ENCODE results near the gene OR10K1.

OR10K1 gene

DNA sequence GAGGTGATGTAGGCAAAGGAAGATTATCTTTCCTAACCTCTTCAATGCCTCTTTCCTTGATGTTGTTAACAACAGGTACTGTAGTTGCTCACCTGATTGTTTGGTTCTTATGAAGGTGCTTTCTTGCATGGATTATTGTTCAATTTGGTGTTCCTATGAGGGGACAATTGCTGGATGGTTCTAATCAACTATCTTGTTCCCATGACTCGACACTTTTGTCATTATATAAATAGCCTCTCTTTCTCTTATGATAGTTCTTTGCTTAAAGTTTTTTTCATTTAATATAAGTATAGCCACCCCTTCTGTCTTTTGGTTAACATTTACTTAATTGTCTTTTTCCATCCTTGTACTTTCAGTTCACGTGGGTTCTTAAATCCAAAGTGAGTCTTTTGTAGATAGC lies 45.9 kb downstream of the OR10K1 start:
- Histone ChIP-seq H3K27ac (no peak overlapping the region), H3K9ac (no peak overlapping the region), H3K9me3 (ENCODE audit: control insufficient read depth, low read length) (no peaks in the 10 kb centered on the region), H2AFZ (no peak overlapping the region), H3K36me3 (ENCODE audit: control insufficient read depth, insufficient read depth, low read length) (no peaks in the 10 kb centered on the region), H3K4me3 (ENCODE audit: low read depth, low read length) (no peak overlapping the region), H3K4me1 (no peaks in the 10 kb centered on the region), H3K4me2 (ENCODE audit: low read length) (no peak overlapping the region), H3K27me3 (ENCODE audit: control insufficient read depth, insufficient read depth, low read length) (no peaks in the 10 kb centered on the region), H3K79me2 (no peaks in the 10 kb centered on the region)
- TF ChIP-seq, protein P1, sequence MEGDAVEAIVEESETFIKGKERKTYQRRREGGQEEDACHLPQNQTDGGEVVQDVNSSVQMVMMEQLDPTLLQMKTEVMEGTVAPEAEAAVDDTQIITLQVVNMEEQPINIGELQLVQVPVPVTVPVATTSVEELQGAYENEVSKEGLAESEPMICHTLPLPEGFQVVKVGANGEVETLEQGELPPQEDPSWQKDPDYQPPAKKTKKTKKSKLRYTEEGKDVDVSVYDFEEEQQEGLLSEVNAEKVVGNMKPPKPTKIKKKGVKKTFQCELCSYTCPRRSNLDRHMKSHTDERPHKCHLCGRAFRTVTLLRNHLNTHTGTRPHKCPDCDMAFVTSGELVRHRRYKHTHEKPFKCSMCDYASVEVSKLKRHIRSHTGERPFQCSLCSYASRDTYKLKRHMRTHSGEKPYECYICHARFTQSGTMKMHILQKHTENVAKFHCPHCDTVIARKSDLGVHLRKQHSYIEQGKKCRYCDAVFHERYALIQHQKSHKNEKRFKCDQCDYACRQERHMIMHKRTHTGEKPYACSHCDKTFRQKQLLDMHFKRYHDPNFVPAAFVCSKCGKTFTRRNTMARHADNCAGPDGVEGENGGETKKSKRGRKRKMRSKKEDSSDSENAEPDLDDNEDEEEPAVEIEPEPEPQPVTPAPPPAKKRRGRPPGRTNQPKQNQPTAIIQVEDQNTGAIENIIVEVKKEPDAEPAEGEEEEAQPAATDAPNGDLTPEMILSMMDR (IDR thresholded peaks at IDR 0.05): no peak

DNA sequence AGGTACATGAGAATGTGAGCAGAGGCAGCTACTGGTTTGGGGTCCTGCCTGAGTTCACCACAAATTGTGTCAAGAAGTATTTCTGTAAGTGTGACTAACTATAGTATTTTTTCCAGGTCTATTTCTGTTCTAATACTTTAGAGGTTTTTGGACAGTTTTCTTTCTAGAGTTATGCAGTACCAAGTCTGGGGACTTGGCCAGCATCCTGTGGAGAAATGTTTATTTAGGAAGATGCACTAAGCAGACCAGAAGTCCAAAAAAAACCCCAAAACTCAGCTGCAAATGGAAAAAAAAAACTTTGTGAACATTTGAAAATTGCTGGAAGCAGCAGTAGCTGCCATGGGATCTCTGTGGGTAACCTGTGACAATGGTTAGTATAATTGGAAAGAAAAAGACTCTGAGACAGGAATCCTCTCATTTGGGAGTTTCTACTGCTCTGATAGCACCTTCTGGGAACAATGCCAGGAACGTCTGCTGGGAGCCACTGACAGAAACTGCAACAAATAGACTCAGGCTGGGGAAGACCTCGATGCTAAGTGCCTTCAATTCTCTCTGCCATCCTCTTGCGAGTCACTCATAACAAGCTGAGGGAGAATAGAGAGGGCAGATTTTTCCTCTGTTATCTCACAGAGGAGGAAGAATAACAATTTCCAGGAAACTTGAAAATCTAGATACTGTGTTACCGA lies 48.0 kb downstream of the OR10K1 start:
- Histone ChIP-seq H3K27ac (no peak overlapping the region), H3K4me3 (ENCODE audit: low read depth, low read length) (no peak overlapping the region), H3K79me2 (no peaks in the 10 kb centered on the region), H3K27me3 (ENCODE audit: control insufficient read depth, insufficient read depth, low read length) (no peaks in the 10 kb centered on the region), H3K36me3 (ENCODE audit: control insufficient read depth, insufficient read depth, low read length) (no peaks in the 10 kb centered on the region), H3K9me3 (ENCODE audit: control insufficient read depth, low read length) (no peaks in the 10 kb centered on the region), H3K9ac (no peak overlapping the region), H3K4me2 (ENCODE audit: low read length) (no peak overlapping the region), H3K4me1 (no peaks in the 10 kb centered on the region), H2AFZ (no peak overlapping the region)
- TF ChIP-seq, protein P1 (IDR thresholded peaks at IDR 0.05): no peak

DNA sequence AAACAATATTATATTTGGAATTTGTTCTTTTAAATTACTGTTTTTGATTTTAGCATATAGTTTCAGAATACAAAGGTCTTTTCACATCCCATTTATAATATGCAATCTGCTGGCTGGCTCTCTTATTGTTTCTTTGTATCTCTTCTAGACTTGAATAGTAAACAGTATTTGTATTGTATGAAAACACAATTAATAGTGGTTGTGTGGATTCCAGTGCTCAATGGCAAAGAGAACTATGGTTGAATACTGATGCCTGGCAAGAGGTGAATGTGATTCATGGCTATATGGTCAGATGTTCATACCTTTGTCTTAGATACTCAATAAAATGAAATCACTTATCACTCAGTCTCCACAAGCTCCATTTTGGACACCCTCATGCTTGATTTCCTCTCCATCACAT lies 55.3 kb downstream of the OR10K1 start:
- TF ChIP-seq, protein P1 (IDR thresholded peaks at IDR 0.05): no peak
- no peaks in the 10 kb centered on the region for H3K79me2 ChIP-seq
- no peak overlapping the region for H3K4me3 ChIP-seq (ENCODE audit: low read depth, low read length)
- H3K36me3 ChIP-seq (ENCODE audit: control insufficient read depth, insufficient read depth, low read length): no peaks in the 10 kb centered on the region
- H3K9me3 ChIP-seq (ENCODE audit: control insufficient read depth, low read length): no peaks in the 10 kb centered on the region
- no peaks in the 10 kb centered on the region for H3K4me1 ChIP-seq
- no peak overlapping the region for H2AFZ ChIP-seq
- no peaks in the 10 kb centered on the region for H3K27me3 ChIP-seq (ENCODE audit: control insufficient read depth, insufficient read depth, low read length)
- no peak overlapping the region for H3K9ac ChIP-seq
- no peak overlapping the region for H3K4me2 ChIP-seq (ENCODE audit: low read length)
- H3K27ac ChIP-seq: no peak overlapping the region

Data from parathyroid adenoma (tissue), 2 donors.